GM18499 (cell line): ENCODE measurements around the gene NME5.
"Not testable (repeated sequence)": the region's sequence is repeated elsewhere in the genome, so short reads cannot be mapped to it uniquely, and the experiment has no call there.

ENCODE experiments used
- ATAC-seq: cut with Tn5 transposase; IDR thresholded peaks from one replicate; pipeline ENCODE4 v1.9.1; 2021; ENCODE audit warnings: moderate number of reproducible peaks; ENCODE audit not compliant: insufficient read depth, unreplicated experiment

The NME5 gene

GRCh38 chr5:138138949-138139780 is at the start of gene NME5:
Gene NME5 (minus strand): TSS chr5:138139428. CDS start chr5:138138780, 648 bp downstream.
- no peak for ATAC-seq

- ATAC-seq: no peak
Measured at GRCh38 chr5:138188626-138189025, 49.4 kb upstream of the NME5 start.

- ATAC-seq: peak; percentile 39
Measured at GRCh38 chr5:138186002-138186447, 46.8 kb upstream of the NME5 start.

GRCh38 chr5:138182808-138183207 is 43.6 kb upstream of the NME5 start:
- no peak for ATAC-seq

- no peak for ATAC-seq
Measured at GRCh38 chr5:138180841-138181240, 41.6 kb upstream of the NME5 start.

GRCh38 chr5:138180183-138180782 is 41.1 kb upstream of the NME5 start:
- ATAC-seq: no peak

- ATAC-seq: no peak
Measured at GRCh38 chr5:138179277-138179857, 40.1 kb upstream of the NME5 start.

GRCh38 chr5:138178516-138179276 is 39.5 kb upstream of the NME5 start, which contains the start of the genes BRD8 and KIF20A:
Gene BRD8 (minus strand): TSS chr5:138178630. CDS start chr5:138178614, 16 bp downstream.
Gene KIF20A (plus strand): TSS chr5:138179112. CDS start chr5:138179681, 569 bp downstream.
- ATAC-seq: peak; percentile 68

GRCh38 chr5:138177941-138178515 is 38.8 kb upstream of the NME5 start:
- ATAC-seq: no peak

GRCh38 chr5:138170299-138170698 is 31.1 kb upstream of the NME5 start:
- ATAC-seq: no peak

- no peak for ATAC-seq
Measured at GRCh38 chr5:138169124-138169523, 29.9 kb upstream of the NME5 start.

- ATAC-seq: no peak
Measured at GRCh38 chr5:138163721-138164120, 24.5 kb upstream of the NME5 start.

- ATAC-seq: no peak
Measured at GRCh38 chr5:138160706-138161105, 21.5 kb upstream of the NME5 start.

- no peak for ATAC-seq
Measured at GRCh38 chr5:138159666-138160065, 20.4 kb upstream of the NME5 start.

- no peak for ATAC-seq
Measured at GRCh38 chr5:138157626-138158025, 18.4 kb upstream of the NME5 start.

GRCh38 chr5:138155977-138156376 is 16.7 kb upstream of the NME5 start:
- not testable (repeated sequence) for ATAC-seq

GRCh38 chr5:138149530-138149929 is 10.3 kb upstream of the NME5 start:
- no peak for ATAC-seq

- ATAC-seq: no peak
Measured at GRCh38 chr5:138148811-138149210, 9.6 kb upstream of the NME5 start.

- ATAC-seq: not testable (repeated sequence)
Measured at GRCh38 chr5:138143578-138143977, 4.3 kb upstream of the NME5 start.

GRCh38 chr5:138141734-138142133 is 2.5 kb upstream of the NME5 start:
- no peak for ATAC-seq
